CD4-positive, alpha-beta T cell treated with Interleukin-17A for 1 hour (primary cell): ENCODE measurements around the gene RAB20.
A peak's percentile ranks its signal among the peaks of the same experiment; 100 is the strongest.
"Not testable (repeated sequence)": the region's sequence is repeated elsewhere in the genome, so short reads cannot be mapped to it uniquely, and the experiment has no call there.

ENCODE experiments used
- DNase-seq: peaks from one replicate; pipeline ENCODE4 v3.0.0-alpha.2; 2020

Gene RAB20

GRCh38 chr13:110561344-110562035 is at the start of gene RAB20:
Gene RAB20, minus strand, starts transcription at chr13:110561722. Its CDS starts 203 bp downstream, at chr13:110561519.
- DNase-seq, result peak; percentile 68

DNA sequence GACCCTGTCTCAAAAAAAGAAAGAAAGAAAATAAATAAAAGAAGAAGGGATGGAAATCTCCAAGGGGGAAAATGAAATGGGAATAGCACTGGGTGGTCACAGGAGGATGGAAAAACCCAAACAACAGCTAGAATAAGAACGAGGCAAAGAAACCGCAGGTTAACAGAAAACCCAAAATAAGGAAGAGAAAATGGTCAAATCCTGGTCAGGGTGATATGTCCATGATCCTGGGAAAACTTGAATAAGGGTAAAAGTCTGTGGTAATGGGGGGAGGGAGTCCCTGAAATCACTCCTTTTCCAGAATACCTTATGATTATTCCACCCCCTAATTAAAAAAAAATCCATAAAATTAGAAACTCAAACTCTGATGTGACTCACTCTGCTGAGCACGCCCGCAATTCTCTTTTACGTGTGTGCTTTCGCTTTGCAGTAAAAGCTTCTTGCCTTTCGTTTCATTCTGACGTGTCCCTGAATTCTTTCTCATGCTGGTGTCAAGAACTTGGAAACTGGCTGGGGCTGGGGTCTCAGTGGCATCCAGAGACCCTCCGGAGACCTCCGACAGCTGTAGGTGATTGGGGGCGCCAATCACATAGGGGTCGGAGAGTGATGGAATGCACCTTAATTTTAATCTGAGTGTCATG is 49.6 kb upstream of the RAB20 start:
- DNase-seq, result no peak

DNA sequence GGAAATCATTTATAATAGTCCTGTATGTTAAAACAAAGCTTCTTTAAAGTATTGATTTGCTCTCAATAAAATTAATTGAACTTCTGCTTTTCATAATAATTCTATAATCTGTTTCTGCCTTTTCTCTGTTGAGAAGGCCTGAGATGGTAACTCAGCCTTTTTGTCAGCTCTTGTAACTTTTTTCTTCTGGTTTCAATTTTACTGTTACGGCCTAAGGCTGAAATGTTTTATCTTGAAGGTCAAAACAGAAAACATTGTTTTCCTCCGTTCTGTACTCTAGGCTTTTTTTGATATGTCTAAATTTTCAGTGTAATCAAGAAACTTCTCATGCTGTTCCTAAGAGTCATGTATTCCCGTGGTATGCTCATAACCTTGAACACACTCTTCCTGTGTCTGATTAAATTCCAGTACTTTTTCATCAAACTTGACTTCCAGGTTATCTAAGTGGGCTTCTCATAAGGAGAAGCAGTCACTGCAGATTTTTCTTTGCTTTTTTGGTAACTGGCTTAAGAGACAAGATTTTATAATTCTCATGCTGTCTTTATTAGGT is 46.2 kb upstream of the RAB20 start:
- DNase-seq, result no peak

DNA sequence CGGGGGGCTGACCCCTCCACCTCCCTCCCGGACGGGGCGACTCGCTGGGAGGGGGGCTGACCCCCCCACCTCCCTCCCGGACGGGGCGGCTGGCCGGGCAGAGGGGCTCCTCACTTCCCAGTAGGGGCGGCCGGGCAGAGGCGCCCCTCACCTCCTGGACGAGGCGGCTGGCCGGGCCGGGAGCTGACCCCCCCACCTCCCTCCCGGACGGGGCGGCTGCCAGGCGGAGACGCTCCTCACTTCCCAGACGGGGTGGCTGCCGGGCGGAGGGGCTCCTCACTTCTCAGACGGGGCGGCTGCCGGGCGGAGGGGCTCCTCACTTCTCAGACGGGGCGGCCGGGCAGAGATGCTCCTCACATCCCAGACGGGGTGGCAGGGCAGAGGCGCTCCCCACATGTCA is 44.8 kb upstream of the RAB20 start:
- not testable (repeated sequence) for DNase-seq

- DNase-seq, result no peak
Observed at GRCh38 chr13:110605132-110605531, 43.6 kb upstream of the RAB20 start.

DNA sequence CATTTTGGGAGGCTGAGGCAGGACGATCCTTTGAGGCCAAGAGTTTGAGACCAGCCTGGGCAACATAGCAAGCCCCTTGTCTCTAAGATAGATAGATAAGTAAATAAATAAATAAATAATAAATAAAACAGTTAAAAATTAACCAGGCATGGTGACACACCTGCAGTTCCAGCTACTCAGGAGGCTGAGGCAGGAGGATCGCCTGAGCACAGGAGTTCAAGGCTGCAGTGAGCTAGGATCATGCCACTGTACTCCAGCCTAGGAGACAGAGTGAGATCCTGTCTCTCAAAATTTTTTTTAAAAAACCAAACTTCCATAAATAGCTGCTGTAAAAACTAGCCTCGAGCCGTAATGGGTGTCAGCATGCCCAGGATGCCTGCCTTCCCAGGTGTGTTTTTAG is 39.5 kb upstream of the RAB20 start:
- no peak for DNase-seq

GRCh38 chr13:110600261-110600819 is 38.8 kb upstream of the RAB20 start:
- DNase-seq, result no peak

GRCh38 chr13:110597041-110597689 is 35.6 kb upstream of the RAB20 start:
- DNase-seq, result no peak

DNA sequence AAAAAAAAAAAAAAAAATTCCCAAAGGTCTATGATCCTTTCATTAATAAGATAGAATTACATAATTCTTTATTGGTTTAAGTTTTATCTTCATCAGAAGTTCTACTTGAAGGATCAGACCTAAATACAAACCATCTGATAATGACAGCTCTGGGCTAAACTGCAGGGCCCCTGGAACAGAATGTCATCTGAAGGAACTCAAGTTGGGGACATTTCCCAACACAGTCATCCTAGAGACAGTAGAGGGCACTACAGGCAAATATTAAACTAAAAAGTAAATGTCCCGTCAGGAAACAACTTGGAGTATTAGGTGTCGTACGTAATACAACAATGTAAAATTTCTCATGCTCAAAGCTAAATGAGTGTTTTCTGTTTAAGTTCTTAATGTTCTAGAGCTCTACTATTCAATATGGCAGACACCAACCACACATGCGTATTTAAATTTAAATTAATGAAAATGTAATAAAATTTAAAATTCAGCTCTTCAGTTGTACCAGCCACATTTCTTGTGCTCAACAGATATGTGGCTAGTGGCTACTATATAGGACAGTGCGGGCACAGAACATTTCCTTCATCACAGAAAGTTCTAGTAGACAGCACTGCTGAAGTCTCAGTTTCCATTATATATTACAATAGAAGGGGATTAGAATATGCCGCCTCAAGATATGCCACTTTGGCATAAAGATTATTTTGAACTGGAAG is 32.1 kb upstream of the RAB20 start:
- peak; percentile 58 for DNase-seq

GRCh38 chr13:110592665-110593064 is 31.1 kb upstream of the RAB20 start:
- no peak for DNase-seq

GRCh38 chr13:110590577-110590976 is 29.1 kb upstream of the RAB20 start:
- DNase-seq, result no peak

GRCh38 chr13:110589793-110590390 is 28.4 kb upstream of the RAB20 start:
- no peak for DNase-seq

- DNase-seq, result no peak
Observed at GRCh38 chr13:110583178-110583865, 21.8 kb upstream of the RAB20 start.

GRCh38 chr13:110582421-110582954 is 21.0 kb upstream of the RAB20 start:
- no peak for DNase-seq

GRCh38 chr13:110581506-110582185 is 20.1 kb upstream of the RAB20 start:
- DNase-seq, result no peak

DNA sequence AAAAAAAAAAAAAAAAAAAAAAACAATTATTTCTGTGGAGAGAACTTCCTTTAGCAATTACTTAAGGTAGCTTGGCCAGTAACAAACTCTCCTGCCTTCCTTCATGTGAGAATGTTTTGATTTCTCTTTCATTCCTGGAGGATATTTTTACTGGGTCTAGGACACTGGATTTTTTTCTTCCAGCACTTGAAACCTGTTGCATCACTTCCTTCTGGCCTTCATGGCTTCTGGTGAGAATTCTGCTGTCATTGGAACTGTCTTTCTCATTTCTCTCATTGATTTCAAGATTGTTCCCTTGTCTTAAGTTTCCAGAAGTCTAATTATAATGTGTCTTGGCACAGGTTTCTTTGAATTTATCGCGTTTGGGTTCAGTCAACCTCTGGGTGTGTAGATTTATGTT is 19.3 kb upstream of the RAB20 start:
- DNase-seq, result no peak

GRCh38 chr13:110578363-110578762 is 16.8 kb upstream of the RAB20 start:
- DNase-seq, result no peak

- no peak for DNase-seq
Observed at GRCh38 chr13:110576736-110577476, 15.4 kb upstream of the RAB20 start.

GRCh38 chr13:110576070-110576394 is 14.5 kb upstream of the RAB20 start:
- DNase-seq, result no peak

DNA sequence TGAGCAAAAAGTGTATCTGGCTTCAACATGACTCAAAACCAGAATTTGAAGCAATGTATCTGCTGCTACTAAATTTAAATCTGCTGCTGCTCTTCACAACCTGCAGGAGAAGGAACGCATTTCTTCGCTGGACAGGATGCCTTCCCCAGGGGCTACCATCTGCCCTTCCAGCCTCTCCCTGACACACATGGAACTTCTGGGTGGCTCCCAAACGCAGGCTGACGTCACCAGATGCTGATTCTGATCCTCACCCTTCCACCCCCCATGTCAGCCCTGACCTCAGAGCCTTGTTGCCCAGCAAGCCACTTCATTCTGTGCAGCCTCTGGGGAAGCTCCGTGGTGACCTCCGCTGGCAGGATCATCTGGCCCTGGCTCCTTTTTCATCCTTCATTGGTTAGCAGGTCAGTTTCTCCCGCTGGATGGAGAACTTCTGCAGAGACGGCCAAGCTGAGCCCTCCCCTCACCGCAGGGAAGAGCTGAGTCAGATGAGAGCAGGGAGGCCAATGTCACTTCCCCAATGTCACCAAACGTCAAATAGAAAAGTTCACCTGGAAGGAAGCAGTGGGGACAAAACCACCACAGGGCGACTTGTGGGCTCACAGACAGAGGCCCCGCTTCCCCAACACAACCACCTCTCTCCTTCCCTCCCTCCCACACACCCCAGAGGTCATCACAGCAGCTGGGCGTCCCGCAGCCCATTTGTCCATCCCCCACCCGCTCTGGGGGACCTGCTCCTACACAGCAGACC is 14.0 kb upstream of the RAB20 start:
- DNase-seq, result no peak
